Mucosa of descending colon (tissue), 3 donors: Measurements from ENCODE around the gene FARS2. TPM values are rescaled to one million over a fixed set of nuclear protein-coding genes. Genes with fewer than 3 reads are reported as not detected.

ENCODE experiments used
- ATAC-seq: fragments of 200-7000 bp; cut with Tn5 transposase; one replicate; pipeline ENCODE4 v1.9.1; 2020; ENCODE audit warnings: mild to moderate bottlenecking, moderate library complexity
- DNase-seq, 3 donors: peaks; one replicate each; pipeline ENCODE4 v3.0.0-alpha.2; 2020
- H3K36me3 ChIP-seq: fragments of 200-600 bp; one replicate; pipeline ENCODE4 v1.8.0; 2021; ENCODE audit warnings: low read depth, mild to moderate bottlenecking
- H3K4me1 ChIP-seq: fragments of 200-600 bp; one replicate; pipeline ENCODE4 v1.8.0; 2021; ENCODE audit warnings: low read depth, mild to moderate bottlenecking
- H3K4me3 ChIP-seq: fragments of 200-600 bp; one replicate; pipeline ENCODE4 v1.8.0; 2021; ENCODE audit warnings: mild to moderate bottlenecking
- H3K9me3 ChIP-seq: fragments of 200-600 bp; one replicate; pipeline ENCODE4 v1.8.0; 2021; ENCODE audit warnings: mild to moderate bottlenecking
- CTCF ChIP-seq: fragments of 200-600 bp; IDR thresholded peaks from one replicate; pipeline ENCODE4 v1.8.0; 2022; ENCODE audit warnings: antibody characterized with exemption, mild to moderate bottlenecking
- intact Hi-C, 2 donors: fragments of 100-400 bp; cut with DNase I in 1 of 2; cut with micrococcal nuclease in 1 of 2; formaldehyde crosslinking; loops; one replicate each; pipeline versions ENCODE4 v1.11.0 to v1.11.1; 2022; cut with DNase I, micrococcal nuclease
- total RNA-seq, 3 donors: library from RNA; stranded (reverse); fragmentation: NEBNext Ultra II Directional in 2 of 3; extraction: Animal tissue kit (Norgen Biotek cat#: 25700) in 2 of 3; gene quantifications; one replicate each; pipeline versions ENCODE4 v1.2.1 to v1.2.4, GENCODE V29; 2021 to 2023
- donor health status: DM: no; HTN: no; CAD: no; lungs with moderate emphysema.
- donor health status: DM: no; HTN: no; CAD: no.
- donor health status: DM: no; HTN: yes; CAD: no.

FARS2 gene
- total RNA-seq, 3 donors from 2014 or later: 15.2 to 21.6 (median 17.2) TPM

DNA sequence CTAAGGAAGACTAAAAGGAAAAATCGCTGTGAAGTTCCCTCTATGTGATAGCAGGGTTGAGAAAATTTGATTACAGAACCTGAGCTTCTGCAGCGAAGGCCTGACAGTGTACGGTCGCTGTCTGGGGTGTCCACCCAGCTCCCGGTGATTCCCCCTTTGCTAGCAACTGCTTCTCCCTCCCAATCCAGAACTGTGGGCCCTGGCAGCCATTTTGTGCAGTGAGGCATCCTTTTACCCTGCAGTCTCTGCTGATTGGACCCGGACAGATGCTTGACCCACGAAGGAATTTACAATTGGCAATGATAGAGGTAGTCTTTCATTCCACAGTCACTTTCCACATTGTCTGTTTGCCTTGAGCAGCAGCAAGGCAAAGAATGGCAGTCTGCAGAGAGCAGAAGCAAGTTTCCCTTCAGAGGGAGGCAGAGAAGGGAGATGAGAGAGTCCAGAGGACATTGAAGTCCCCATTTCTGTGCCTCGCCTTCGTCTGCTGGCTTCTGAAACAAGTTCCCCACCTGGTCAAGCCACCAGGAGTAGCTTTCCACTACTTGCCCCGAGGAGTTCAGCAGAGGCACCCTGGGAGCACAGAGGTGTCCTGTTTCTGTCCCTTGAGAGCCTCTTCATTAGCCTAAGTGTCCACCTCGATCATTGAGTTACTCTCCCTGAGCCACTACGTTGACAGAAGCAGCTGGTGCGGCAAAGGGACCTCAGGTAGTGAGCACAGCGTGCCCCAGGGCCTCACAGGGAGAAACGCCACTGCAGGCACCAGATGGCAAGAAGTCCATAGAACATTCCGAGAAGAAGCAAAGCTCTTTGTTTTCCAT, 375.1 kb downstream of the FARS2 start:
- intact Hi-C loops: no loop called here
- peaks cover 11% of the 10 kb centered on the region for H3K9me3 ChIP-seq
- ATAC-seq (no peak), DNase-seq (no peak)
- no peaks in the 10 kb centered on the region for H3K36me3 ChIP-seq
- no peak overlapping the region for H3K4me3 ChIP-seq
- no peaks in the 10 kb centered on the region for H3K4me1 ChIP-seq
- no peak for TF ChIP-seq CTCF

DNA sequence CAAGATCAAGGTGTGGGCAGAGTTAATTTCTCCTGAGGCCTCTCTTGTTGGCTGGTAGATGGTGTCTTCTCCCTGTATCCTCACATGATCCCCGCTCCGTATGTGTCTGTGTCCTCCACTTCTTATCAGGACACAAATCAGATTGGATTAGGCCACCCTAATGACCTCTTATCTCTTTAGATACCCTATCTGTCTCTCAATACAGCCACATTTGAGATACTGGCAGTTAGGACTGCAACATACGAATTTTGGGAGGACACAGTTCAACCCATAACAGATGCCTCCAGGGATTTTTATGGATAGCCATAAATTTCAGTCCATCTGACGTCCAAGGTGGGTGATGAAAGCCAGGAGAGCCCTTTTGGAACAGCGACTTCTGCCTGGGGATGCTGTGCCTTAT, 376.4 kb downstream of the FARS2 start:
- DNase-seq (no peak), ATAC-seq (no peak)
- Histone ChIP-seq H3K36me3 (no peaks in the 10 kb centered on the region), H3K4me3 (no peak overlapping the region), H3K4me1 (no peaks in the 10 kb centered on the region), H3K9me3 (peaks cover 11% of the 10 kb centered on the region)
- intact Hi-C loops: no loop called here
- TF ChIP-seq CTCF: no peak

DNA sequence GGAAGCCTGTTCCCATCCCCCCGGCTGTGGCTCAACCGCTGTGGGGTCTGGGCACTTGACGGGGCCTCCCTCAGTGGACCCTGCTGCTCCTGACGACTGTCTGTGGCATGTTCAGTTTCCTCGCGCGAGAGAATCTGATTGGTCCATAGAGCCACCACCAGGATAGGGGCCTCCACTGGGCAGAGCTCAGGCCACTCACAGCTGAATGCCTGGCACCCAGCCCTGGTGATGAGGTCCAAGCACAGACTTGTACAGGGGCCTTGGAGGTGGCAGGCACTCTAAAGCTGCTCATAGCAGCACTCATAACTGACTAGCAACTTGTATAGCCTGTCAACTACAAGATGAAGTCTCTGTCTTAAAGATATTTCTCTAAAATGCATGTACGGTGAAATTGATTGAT, 377.4 kb downstream of the FARS2 start:
- no peaks in the 10 kb centered on the region for H3K36me3 ChIP-seq
- TF ChIP-seq CTCF: no peak
- ATAC-seq (no peak), DNase-seq (no peak)
- no peak overlapping the region for H3K4me3 ChIP-seq
- H3K9me3 ChIP-seq: peaks cover 11% of the 10 kb centered on the region
- intact Hi-C loops: no loop called here
- H3K4me1 ChIP-seq: no peaks in the 10 kb centered on the region

- no peak for DNase-seq
- intact Hi-C loops: no loop called here
- no peak for ATAC-seq
- Histone ChIP-seq H3K4me1 (no peaks in the 10 kb centered on the region), H3K4me3 (no peak overlapping the region), H3K9me3 (peaks cover 11% of the 10 kb centered on the region), H3K36me3 (no peaks in the 10 kb centered on the region)
- TF ChIP-seq CTCF: no peak
These were observed 377.9 kb downstream of the FARS2 start for GRCh38 chr6:5639193-5639592.

- intact Hi-C loops: no loop called here
- Histone ChIP-seq H3K4me3 (no peak overlapping the region), H3K36me3 (no peaks in the 10 kb centered on the region), H3K9me3 (peaks cover 11% of the 10 kb centered on the region), H3K4me1 (no peaks in the 10 kb centered on the region)
- ATAC-seq (no peak), DNase-seq (no peak)
- TF ChIP-seq CTCF: no peak
These were observed 379.3 kb downstream of the FARS2 start for GRCh38 chr6:5640614-5641013.
